ENCODE measurements around the gene PRKG1. TPM values are rescaled to one million over a fixed set of nuclear protein-coding genes. Genes with fewer than 3 reads are reported as not detected.

Gene PRKG1
- total and polyA plus RNA-seq, 2 of the 4 experiments (the other 2 are of a cell fraction), result 3.5 to 18.3 TPM

- Histone ChIP-seq H3K14ac (replicated peaks; ENCODE audit: low read depth, low read length) (peak overlapping the region; percentile 53), H2AK5ac (ENCODE audit: low read depth, low read length) (no peak overlapping the region), H2BK15ac (ENCODE audit: low read depth, low read length) (peak overlapping the region; percentile 69; the same call in 1 of the 3 replicates), H3K9me1 (ENCODE audit: insufficient read depth, low read length) (peaks cover 5% of the 10 kb centered on the region; the same call in 1 of the 2 replicates), H3K4me1 (ENCODE audit: control insufficient read depth, insufficient read depth, low read length) (peaks cover 5% of the 10 kb centered on the region; the same call in 1 of the 2 replicates), H3K27ac (ENCODE audit: insufficient read depth, low read length) (peak overlapping the region; percentile 83; the same call in 1 of the 2 replicates), H3K9me3 (ENCODE audit: control insufficient read depth, insufficient read depth, low read length) (no peaks in the 10 kb centered on the region), H4K91ac (ENCODE audit: insufficient read depth, low read depth, low read length) (peak overlapping the region; percentile 38), H3K4ac (ENCODE audit: low read depth, low read length) (peak overlapping the region; percentile 92), H3K56ac (ENCODE audit: extremely low read depth, insufficient read depth, low read length) (peak overlapping the region; percentile 61; the same call in 1 of the 2 replicates), H3K27me3 (ENCODE audit: control insufficient read depth, insufficient read depth, low read length) (no peaks in the 10 kb centered on the region), H2BK20ac (ENCODE audit: low read depth, low read length) (peak overlapping the region; percentile 36; the same call in 1 of the 2 replicates), H3K23ac (ENCODE audit: low read depth, low read length) (peak overlapping the region; percentile 85), H3K36me3 (ENCODE audit: control insufficient read depth, insufficient read depth, low read length) (peaks cover 6% of the 10 kb centered on the region; the same call in 1 of the 2 replicates), H3K18ac (ENCODE audit: low read depth, low read length) (peak overlapping the region; percentile 9; the same call in 1 of the 2 replicates), H3K9ac (ENCODE audit: low read depth, low read length) (peak overlapping the region; percentile 86), H4K5ac (ENCODE audit: low read depth, low read length) (peak overlapping the region; percentile 7; the same call in 1 of the 2 replicates), H3K79me1 (ENCODE audit: low read depth in 1 of 2, low read length in 2 of 2) (peaks cover 0 to 34% of the 10 kb centered on the region in 2 experiments; a peak in 2 of 4 replicates), H3K4me3 (ENCODE audit: insufficient read depth, low read depth, low read length) (peak overlapping the region; percentile 81), H2BK5ac (ENCODE audit: low read depth, low read length, poor library complexity, severe bottlenecking) (peak overlapping the region; percentile 99), H4K20me1 (ENCODE audit: insufficient read depth, low read length) (no peaks in the 10 kb centered on the region), H3K4me2 (ENCODE audit: low read depth, low read length) (peak overlapping the region; percentile 84), H4K8ac (ENCODE audit: low read depth in 2 of 2, low read length in 2 of 2) (peak overlapping the region; percentile 55 to 77), H2AFZ (replicated peaks; ENCODE audit: low read length, poor library complexity) (peak overlapping the region; percentile 89), H2AK9ac (replicated peaks; ENCODE audit: low read depth, low read length, poor library complexity) (no peak overlapping the region), H2BK120ac (ENCODE audit: low read depth, low read length) (peak overlapping the region; percentile 94)
- ChIA-PET POLR2A (ENCODE audit: unreplicated experiment) (interaction anchor here (1.2 kb wide), 1 partner anchor 175 kb away, joined by 9 read pairs; no protein-coding TSS in a partner anchor), CTCF (interaction anchor here (0.6 to 2.3 kb wide), 8 partner anchors 147 to 299 kb away, joined by 3 to 16 read pairs (median 6); no protein-coding TSS in a partner anchor)
- intact Hi-C loops (cut with micrococcal nuclease) (no loop called here), dilution Hi-C loops (cut with HindIII; ENCODE audit: low sequenced_read_pairs, unreplicated experiment) (no loop called here), in situ Hi-C loops (cut with MboI; ENCODE audit: low sequenced_read_pairs) (loop anchor here (5.0 kb wide), 2 partner anchors 174 to 254 kb away; no protein-coding TSS in a partner anchor)
- no CpG with 5 or more reads among the region's 26 CpGs for WGBS, 2 experiments (ENCODE audit: extremely low coverage in 2 of 2, insufficient read length in 1 of 2)
- no TSS peak for BruUV-seq (replicated peaks)
- DNase-seq, result peak; percentile 32
- TF ChIP-seq MAFK (IDR thresholded peaks at IDR 0.05; ENCODE audit: low read depth, low read length), result 0 out of 2 replicates have a peak, but pooled peaks have one; percentile 11
- TF ChIP-seq RAD21 (IDR thresholded peaks at IDR 0.05; ENCODE audit: low read length), result no peak
- no peak for ATAC-seq (ENCODE audit: low read depth)
Observed at GRCh38 chr10:52313256-52313932, 1239.1 kb downstream of the PRKG1 start.
